ENCODE measurements around the gene THAP7. TPM values are rescaled to one million over a fixed set of nuclear protein-coding genes. Genes with fewer than 3 reads are reported as not detected.
A peak's percentile ranks its signal among the peaks of the same experiment; 100 is the strongest.

THAP7 gene
- total RNA-seq, 1 experiment from 2014 or later, result 23.5 TPM

GRCh38 chr22:21014202-21014725, 12.3 kb upstream of the THAP7 start:
- intact Hi-C loops (cut with micrococcal nuclease; ENCODE audit: unreplicated experiment), result no loop called here
- ChIA-PET CTCF (no interaction called here), POLR2A (no interaction called here)
- H3K4me3 ChIP-seq (ENCODE audit: low read depth in 2 of 2, low read length in 2 of 2), result peak overlapping the region; percentile 65 to 73
- BruUV-seq (replicated peaks), result no TSS peak
- H3K4me1 ChIP-seq (ENCODE audit: control insufficient read depth, insufficient read depth, low read length), result peaks cover 12% of the 10 kb centered on the region
- no peaks in the 10 kb centered on the region for H3K27me3 ChIP-seq (ENCODE audit: control insufficient read depth, insufficient read depth, low read length)
- no peaks in the 10 kb centered on the region for H3K36me3 ChIP-seq (ENCODE audit: control insufficient read depth, insufficient read depth, low read length)
- ATAC-seq (peak; percentile 95), DNase-seq (ENCODE audit: low read depth, low spot score) (no peak)
- H3K9me3 ChIP-seq (ENCODE audit: control insufficient read depth, insufficient read depth, low read depth, low read length), result no peaks in the 10 kb centered on the region
- in situ Hi-C loops (cut with HindIII; ENCODE audit: low pct_unique_long_range_greater_than_20kb, low sequenced_read_pairs), result no loop called here
- TF ChIP-seq TCF7L2 (IDR thresholded peaks at IDR 0.05; ENCODE audit: low read depth, low read length) (no peak), REST (IDR thresholded peaks at IDR 0.05; ENCODE audit: insufficient read depth in 1 of 2, low read depth in 2 of 2, low read length in 1 of 2) (no peak), POLR2AphosphoS5 (IDR thresholded peaks at IDR 0.05; ENCODE audit: low read depth, low read length) (no peak), CTCF (IDR thresholded peaks at IDR 0.05) (no peak), SIN3A (IDR thresholded peaks at IDR 0.05; ENCODE audit: borderline replicate concordance, insufficient read depth, low read depth, low read length) (no peak)
- H3K27ac ChIP-seq (ENCODE audit: low read length), result peak overlapping the region; percentile 65; the same call in 1 of the 2 replicates

- H3K36me3 ChIP-seq (ENCODE audit: control insufficient read depth, insufficient read depth, low read length), result no peaks in the 10 kb centered on the region
- DNase-seq (ENCODE audit: low read depth, low spot score) (no peak), ATAC-seq (peak; percentile 27)
- CTCF ChIA-PET, result no interaction called here
- H3K27me3 ChIP-seq (ENCODE audit: control insufficient read depth, insufficient read depth, low read length), result no peaks in the 10 kb centered on the region
- peak overlapping the region; percentile 65 to 73 for H3K4me3 ChIP-seq (ENCODE audit: low read depth in 2 of 2, low read length in 2 of 2)
- in situ Hi-C loops (cut with HindIII; ENCODE audit: low pct_unique_long_range_greater_than_20kb, low sequenced_read_pairs) (no loop called here), intact Hi-C loops (cut with micrococcal nuclease; ENCODE audit: unreplicated experiment) (no loop called here)
- TF ChIP-seq TCF7L2 (IDR thresholded peaks at IDR 0.05; ENCODE audit: low read depth, low read length), result no peak
- no peak for TF ChIP-seq POLR2AphosphoS5 (IDR thresholded peaks at IDR 0.05; ENCODE audit: low read depth, low read length)
- no peak for TF ChIP-seq SIN3A (IDR thresholded peaks at IDR 0.05; ENCODE audit: borderline replicate concordance, insufficient read depth, low read depth, low read length)
- no peak for TF ChIP-seq CTCF (IDR thresholded peaks at IDR 0.05)
- no peak for TF ChIP-seq REST (IDR thresholded peaks at IDR 0.05; ENCODE audit: insufficient read depth in 1 of 2, low read depth in 2 of 2, low read length in 1 of 2)
- peaks cover 12% of the 10 kb centered on the region for H3K4me1 ChIP-seq (ENCODE audit: control insufficient read depth, insufficient read depth, low read length)
- peak overlapping the region; percentile 65 for H3K27ac ChIP-seq (ENCODE audit: low read length)
- no TSS peak for BruUV-seq (replicated peaks)
- POLR2A ChIA-PET, result no interaction called here
- no peaks in the 10 kb centered on the region for H3K9me3 ChIP-seq (ENCODE audit: control insufficient read depth, insufficient read depth, low read depth, low read length)
Observed at GRCh38 chr22:21013657-21014201, 11.8 kb upstream of the THAP7 start.

All from Panc1 (cell line).